ENCODE results near the gene PTGDR2. TPM values are rescaled to one million over a fixed set of nuclear protein-coding genes. Genes with fewer than 3 reads are reported as not detected.

The PTGDR2 gene
- total and polyA plus RNA-seq, 9 of the 15 experiments (the other 6 are each of a cell fraction or from before 2014, with no cell fraction given) = 0.51 to 2.6 (median 1.6) TPM

DNA sequence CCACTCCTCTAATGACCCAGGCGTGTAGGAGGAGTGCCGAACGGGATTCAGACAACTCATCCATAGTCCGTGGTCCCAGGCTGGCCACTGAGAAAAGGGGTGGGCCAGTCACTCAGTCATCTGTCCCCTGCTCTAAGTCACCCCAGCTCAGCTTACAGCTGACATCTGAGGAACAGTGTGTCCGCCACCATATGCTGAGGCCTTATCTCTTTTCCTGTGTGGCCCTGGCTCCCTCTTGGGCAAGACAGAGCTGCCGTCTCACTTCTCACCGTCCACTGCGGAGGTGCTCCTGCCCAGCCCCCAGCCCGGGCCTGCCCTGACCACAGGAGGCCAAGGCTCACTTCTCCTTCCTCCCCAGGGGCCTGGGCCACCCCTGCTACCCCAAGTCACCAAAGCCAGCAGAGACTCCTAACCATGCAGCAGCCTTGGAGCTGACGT lies 7.0 kb downstream of the PTGDR2 start (continued):
- TF ChIP-seq, protein P1, sequence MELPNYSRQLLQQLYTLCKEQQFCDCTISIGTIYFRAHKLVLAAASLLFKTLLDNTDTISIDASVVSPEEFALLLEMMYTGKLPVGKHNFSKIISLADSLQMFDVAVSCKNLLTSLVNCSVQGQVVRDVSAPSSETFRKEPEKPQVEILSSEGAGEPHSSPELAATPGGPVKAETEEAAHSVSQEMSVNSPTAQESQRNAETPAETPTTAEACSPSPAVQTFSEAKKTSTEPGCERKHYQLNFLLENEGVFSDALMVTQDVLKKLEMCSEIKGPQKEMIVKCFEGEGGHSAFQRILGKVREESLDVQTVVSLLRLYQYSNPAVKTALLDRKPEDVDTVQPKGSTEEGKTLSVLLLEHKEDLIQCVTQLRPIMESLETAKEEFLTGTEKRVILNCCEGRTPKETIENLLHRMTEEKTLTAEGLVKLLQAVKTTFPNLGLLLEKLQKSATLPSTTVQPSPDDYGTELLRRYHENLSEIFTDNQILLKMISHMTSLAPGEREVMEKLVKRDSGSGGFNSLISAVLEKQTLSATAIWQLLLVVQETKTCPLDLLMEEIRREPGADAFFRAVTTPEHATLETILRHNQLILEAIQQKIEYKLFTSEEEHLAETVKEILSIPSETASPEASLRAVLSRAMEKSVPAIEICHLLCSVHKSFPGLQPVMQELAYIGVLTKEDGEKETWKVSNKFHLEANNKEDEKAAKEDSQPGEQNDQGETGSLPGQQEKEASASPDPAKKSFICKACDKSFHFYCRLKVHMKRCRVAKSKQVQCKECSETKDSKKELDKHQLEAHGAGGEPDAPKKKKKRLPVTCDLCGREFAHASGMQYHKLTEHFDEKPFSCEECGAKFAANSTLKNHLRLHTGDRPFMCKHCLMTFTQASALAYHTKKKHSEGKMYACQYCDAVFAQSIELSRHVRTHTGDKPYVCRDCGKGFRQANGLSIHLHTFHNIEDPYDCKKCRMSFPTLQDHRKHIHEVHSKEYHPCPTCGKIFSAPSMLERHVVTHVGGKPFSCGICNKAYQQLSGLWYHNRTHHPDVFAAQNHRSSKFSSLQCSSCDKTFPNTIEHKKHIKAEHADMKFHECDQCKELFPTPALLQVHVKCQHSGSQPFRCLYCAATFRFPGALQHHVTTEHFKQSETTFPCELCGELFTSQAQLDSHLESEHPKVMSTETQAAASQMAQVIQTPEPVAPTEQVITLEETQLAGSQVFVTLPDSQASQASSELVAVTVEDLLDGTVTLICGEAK (IDR thresholded peaks at IDR 0.05) = no peak
- TF ChIP-seq, protein P1 (CRISPR knock-in tag; IDR thresholded peaks at IDR 0.05) = no peak
- TF ChIP-seq L3MBTL2 (IDR thresholded peaks at IDR 0.05) = peak; percentile 12; the same call in 1 of the 2 replicates
- TF ChIP-seq CEBPB (tag; IDR thresholded peaks at IDR 0.05) = peak; percentile 89
- TF ChIP-seq, protein P2, sequence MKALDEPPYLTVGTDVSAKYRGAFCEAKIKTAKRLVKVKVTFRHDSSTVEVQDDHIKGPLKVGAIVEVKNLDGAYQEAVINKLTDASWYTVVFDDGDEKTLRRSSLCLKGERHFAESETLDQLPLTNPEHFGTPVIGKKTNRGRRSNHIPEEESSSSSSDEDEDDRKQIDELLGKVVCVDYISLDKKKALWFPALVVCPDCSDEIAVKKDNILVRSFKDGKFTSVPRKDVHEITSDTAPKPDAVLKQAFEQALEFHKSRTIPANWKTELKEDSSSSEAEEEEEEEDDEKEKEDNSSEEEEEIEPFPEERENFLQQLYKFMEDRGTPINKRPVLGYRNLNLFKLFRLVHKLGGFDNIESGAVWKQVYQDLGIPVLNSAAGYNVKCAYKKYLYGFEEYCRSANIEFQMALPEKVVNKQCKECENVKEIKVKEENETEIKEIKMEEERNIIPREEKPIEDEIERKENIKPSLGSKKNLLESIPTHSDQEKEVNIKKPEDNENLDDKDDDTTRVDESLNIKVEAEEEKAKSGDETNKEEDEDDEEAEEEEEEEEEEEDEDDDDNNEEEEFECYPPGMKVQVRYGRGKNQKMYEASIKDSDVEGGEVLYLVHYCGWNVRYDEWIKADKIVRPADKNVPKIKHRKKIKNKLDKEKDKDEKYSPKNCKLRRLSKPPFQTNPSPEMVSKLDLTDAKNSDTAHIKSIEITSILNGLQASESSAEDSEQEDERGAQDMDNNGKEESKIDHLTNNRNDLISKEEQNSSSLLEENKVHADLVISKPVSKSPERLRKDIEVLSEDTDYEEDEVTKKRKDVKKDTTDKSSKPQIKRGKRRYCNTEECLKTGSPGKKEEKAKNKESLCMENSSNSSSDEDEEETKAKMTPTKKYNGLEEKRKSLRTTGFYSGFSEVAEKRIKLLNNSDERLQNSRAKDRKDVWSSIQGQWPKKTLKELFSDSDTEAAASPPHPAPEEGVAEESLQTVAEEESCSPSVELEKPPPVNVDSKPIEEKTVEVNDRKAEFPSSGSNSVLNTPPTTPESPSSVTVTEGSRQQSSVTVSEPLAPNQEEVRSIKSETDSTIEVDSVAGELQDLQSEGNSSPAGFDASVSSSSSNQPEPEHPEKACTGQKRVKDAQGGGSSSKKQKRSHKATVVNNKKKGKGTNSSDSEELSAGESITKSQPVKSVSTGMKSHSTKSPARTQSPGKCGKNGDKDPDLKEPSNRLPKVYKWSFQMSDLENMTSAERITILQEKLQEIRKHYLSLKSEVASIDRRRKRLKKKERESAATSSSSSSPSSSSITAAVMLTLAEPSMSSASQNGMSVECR (CRISPR knock-in tag; IDR thresholded peaks at IDR 0.05) = peak; percentile 82
- TF ChIP-seq NFXL1 (CRISPR knock-in tag; IDR thresholded peaks at IDR 0.05) = no peak
- TF ChIP-seq RCOR1 (IDR thresholded peaks at IDR 0.05; ENCODE audit: borderline replicate concordance in 1 of 2, low read depth in 2 of 2, low read length in 2 of 2) = peak in 1 of 2 experiments; percentile 40; a peak in 1 of 4 replicates
- TF ChIP-seq, protein P3, sequence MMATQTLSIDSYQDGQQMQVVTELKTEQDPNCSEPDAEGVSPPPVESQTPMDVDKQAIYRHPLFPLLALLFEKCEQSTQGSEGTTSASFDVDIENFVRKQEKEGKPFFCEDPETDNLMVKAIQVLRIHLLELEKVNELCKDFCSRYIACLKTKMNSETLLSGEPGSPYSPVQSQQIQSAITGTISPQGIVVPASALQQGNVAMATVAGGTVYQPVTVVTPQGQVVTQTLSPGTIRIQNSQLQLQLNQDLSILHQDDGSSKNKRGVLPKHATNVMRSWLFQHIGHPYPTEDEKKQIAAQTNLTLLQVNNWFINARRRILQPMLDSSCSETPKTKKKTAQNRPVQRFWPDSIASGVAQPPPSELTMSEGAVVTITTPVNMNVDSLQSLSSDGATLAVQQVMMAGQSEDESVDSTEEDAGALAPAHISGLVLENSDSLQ (IDR thresholded peaks at IDR 0.05) = peak; percentile 69; the same call in 1 of the 2 replicates
- TF ChIP-seq JUND (IDR thresholded peaks at IDR 0.05; ENCODE audit: borderline replicate concordance, low read depth, low read length) = no peak; the same call in 1 of the 2 replicates
- peak; percentile 40; the same call in 1 of the 3 replicates for TF ChIP-seq JUND (tag; IDR thresholded peaks at IDR 0.05; ENCODE audit: borderline replicate concordance, low read depth, low read length)
- no peak for TF ChIP-seq ZBTB1 (CRISPR knock-in tag; IDR thresholded peaks at IDR 0.05; ENCODE audit: borderline replicate concordance, low read depth)
- TF ChIP-seq U2AF2 (optimal IDR thresholded peaks at IDR 0.05; ENCODE audit: low read depth, low read length) = no peak

Data from K562 (cell line).